A673 (cell line): ENCODE results near the gene ODAD2. TPM values are rescaled to one million over a fixed set of nuclear protein-coding genes. Genes with fewer than 3 reads are reported as not detected.

ENCODE experiments used
- BruUV-seq: library from RNA; stranded (reverse); fragments of 400-500 nt; replicated peaks from 2 replicates; lab custom pipeline; 2021; lab: Mats Ljungman, UMichigan
- CTCF ChIA-PET: fragments of 300-600 bp; sonication (Branson Sonifier 250); formaldehyde crosslinking; loops from one replicate; lab custom pipeline; 2022; ENCODE audit warnings: antibody characterized with exemption; lab: Charles Lee
- POLR2A ChIA-PET: fragments of 300-600 bp; sonication (Branson Sonifier 250); formaldehyde crosslinking; loops from one replicate; lab custom pipeline; 2022; ENCODE audit warnings: antibody characterized with exemption; ENCODE audit not compliant: low non-redundant PET; lab: Charles Lee
- DNase-seq: peaks from one replicate; pipeline ENCODE4 v3.0.0-alpha.2; 2015; ENCODE audit warnings: low spot score
- H3K27ac ChIP-seq: fragments of 200-600 bp; sonication (generic); 2 replicates; pipeline ENCODE4 v1.5.1; 2016; ENCODE audit warnings: mixed run types, low read depth, mild to moderate bottlenecking, mixed read lengths, antibody characterized with exemption, low read length; ENCODE audit not compliant: poor library complexity, severe bottlenecking
- H3K27me3 ChIP-seq: fragments of 200-600 bp; sonication (generic); replicated peaks from 2 replicates; pipeline ENCODE4 v1.6.1; 2017; ENCODE audit warnings: mixed run types, low read depth, mild to moderate bottlenecking, mixed read lengths, antibody characterized with exemption, low read length; ENCODE audit not compliant: insufficient read depth, poor library complexity
- H3K36me3 ChIP-seq: fragments of 200-600 bp; sonication (generic); 2 replicates; pipeline ENCODE4 v1.6.1; 2016; ENCODE audit warnings: mixed run types, mild to moderate bottlenecking, mixed read lengths, antibody characterized with exemption, low read length; ENCODE audit not compliant: insufficient read depth, poor library complexity, severe bottlenecking
- H3K4me1 ChIP-seq: fragments of 200-600 bp; sonication (generic); 2 replicates; pipeline ENCODE4 v1.6.1; 2017; ENCODE audit warnings: mixed run types, mild to moderate bottlenecking, mixed read lengths, antibody characterized with exemption, low read length; ENCODE audit not compliant: insufficient read depth, poor library complexity, severe bottlenecking
- H3K4me3 ChIP-seq: fragments of 200-600 bp; sonication (generic); 2 replicates; pipeline ENCODE4 v1.5.1; 2016; ENCODE audit warnings: low read depth, mixed run types, mild to moderate bottlenecking, mixed read lengths, low read length; ENCODE audit not compliant: poor library complexity, severe bottlenecking
- H3K9me3 ChIP-seq: fragments of 200-600 bp; sonication (generic); 2 replicates; pipeline ENCODE4 v1.6.1; 2016; ENCODE audit warnings: mixed run types, low read depth, mild to moderate bottlenecking, mixed read lengths, antibody characterized with exemption, low read length; ENCODE audit not compliant: poor library complexity, severe bottlenecking
- CTCF ChIP-seq: fragments of 300-800, 200-600 bp; sonication (generic); conservative IDR thresholded peaks from 2 replicates; pipeline ENCODE4 v1.5.1; 2017; ENCODE audit warnings: low read depth, mild to moderate bottlenecking, antibody characterized with exemption, low read length, moderate library complexity, mixed read lengths
- EZH2 ChIP-seq: fragments of 200-600 bp; sonication (generic); IDR thresholded peaks from 2 replicates; pipeline ENCODE4 v1.6.1; 2017; ENCODE audit warnings: borderline replicate concordance, low read depth, mild to moderate bottlenecking, mixed read lengths, antibody characterized with exemption, low read length; ENCODE audit not compliant: poor library complexity, severe bottlenecking
- intact Hi-C: fragments of 100-400 bp; cut with micrococcal nuclease; formaldehyde crosslinking; loops from one replicate; pipeline ENCODE4 v1.10.0; 2022; ENCODE audit not compliant: unreplicated experiment
- total RNA-seq: library from RNA; stranded (reverse); gene quantifications from 2 replicates; pipeline ENCODE4 v1.2.3, GENCODE V29; 2021

ODAD2 gene
- total RNA-seq, 1 experiment from 2014 or later, result 1.2 TPM

- intact Hi-C loops, result no loop called here
- ChIA-PET POLR2A (no interaction called here), CTCF (no interaction called here)
- H3K27me3 ChIP-seq, result peaks cover 19% of the 10 kb centered on the region
- BruUV-seq, result no TSS peak
- H3K4me3 ChIP-seq, result no peak overlapping the region
- H3K9me3 ChIP-seq, result no peaks in the 10 kb centered on the region
- H3K36me3 ChIP-seq, result no peaks in the 10 kb centered on the region
- H3K27ac ChIP-seq, result no peak overlapping the region
- TF ChIP-seq CTCF (peak; percentile 39; the same call in 1 of the 2 replicates), EZH2 (no peak)
- peaks cover 8% of the 10 kb centered on the region for H3K4me1 ChIP-seq
- peak; percentile 23 for DNase-seq
Measured at GRCh38 chr10:27944005-27944404, 54.9 kb downstream of the ODAD2 start.

GRCh38 chr10:27914888-27915287, 84.0 kb downstream of the ODAD2 start:
- BruUV-seq, result no TSS peak
- intact Hi-C loops, result no loop called here
- TF ChIP-seq CTCF (no peak), EZH2 (no peak)
- DNase-seq, result no peak
- ChIA-PET POLR2A (no interaction called here), CTCF (no interaction called here)
- H3K4me1 ChIP-seq, result no peaks in the 10 kb centered on the region
- H3K4me3 ChIP-seq, result no peak overlapping the region
- H3K27me3 ChIP-seq, result no peaks in the 10 kb centered on the region
- no peaks in the 10 kb centered on the region for H3K36me3 ChIP-seq
- no peaks in the 10 kb centered on the region for H3K9me3 ChIP-seq
- H3K27ac ChIP-seq, result no peak overlapping the region

GRCh38 chr10:27912231-27912630, 86.6 kb downstream of the ODAD2 start:
- ChIA-PET CTCF (no interaction called here), POLR2A (no interaction called here)
- no TSS peak for BruUV-seq
- Histone ChIP-seq H3K36me3 (no peaks in the 10 kb centered on the region), H3K27ac (no peak overlapping the region), H3K9me3 (no peaks in the 10 kb centered on the region), H3K4me3 (no peak overlapping the region), H3K27me3 (no peaks in the 10 kb centered on the region), H3K4me1 (no peaks in the 10 kb centered on the region)
- no peak for DNase-seq
- no peak for TF ChIP-seq EZH2
- TF ChIP-seq CTCF, result no peak
- intact Hi-C loops, result no loop called here
